Left lung (tissue), 10 donors: ENCODE results near the gene MARK4. TPM values are rescaled to one million over a fixed set of nuclear protein-coding genes. Genes with fewer than 3 reads are reported as not detected.
A peak's percentile ranks its signal among the peaks of the same experiment; 100 is the strongest.

Experiments used
- ATAC-seq: fragments of 200-7000 bp; cut with Tn5 transposase; one replicate; pipeline ENCODE4 v1.9.1; 2020; ENCODE audit warnings: moderate library complexity
- DNase-seq, 4 donors: peaks; one replicate each; pipeline ENCODE4 v3.0.0-alpha.2; 2013 to 2020
- H3K27ac ChIP-seq, 2 donors: fragments of 200-600 bp; sonication (generic) in 1 of 2; one replicate each; pipeline versions ENCODE4 v1.5.0 to v1.8.0; 2020 to 2021
- H3K27me3 ChIP-seq, 2 donors: fragments of 200-600 bp; sonication (generic) in 1 of 2; one replicate each; pipeline versions ENCODE4 v1.5.0 to v1.8.0; 2020 to 2021
- H3K36me3 ChIP-seq, 2 donors: fragments of 200-600 bp; sonication (generic) in 1 of 2; one replicate each; pipeline versions ENCODE4 v1.5.0 to v1.8.0; 2020 to 2021
- H3K4me1 ChIP-seq, 2 donors: fragments of 200-600 bp; one replicate each; pipeline ENCODE4 v1.8.0; 2021
- H3K4me3 ChIP-seq, 2 donors: fragments of 200-600 bp; sonication (generic) in 1 of 2; one replicate each; pipeline versions ENCODE4 v1.5.0 to v1.8.0; 2020 to 2021; ENCODE audit warnings: mild to moderate bottlenecking in 1 of 2
- H3K9me3 ChIP-seq, 2 donors: fragments of 200-600 bp; sonication (generic) in 1 of 2; one replicate each; pipeline versions ENCODE4 v1.5.0 to v1.8.0; 2020 to 2021
- CTCF ChIP-seq, 2 donors: fragments of 200-600 bp; sonication (generic) in 1 of 2; IDR thresholded peaks; one replicate each; pipeline versions ENCODE4 v1.5.0 to v1.8.0; 2021; ENCODE audit warnings: antibody characterized with exemption in 2 of 2
- intact Hi-C, 2 donors: fragments of 100-400 bp; cut with DNase I; formaldehyde crosslinking; loops; one replicate each; pipeline versions ENCODE4 v1.11.2 to v1.14.2; 2022
- polyA plus RNA-seq, 6 donors: library from polyadenylated mRNA; unstranded; fragments of 120-200 nt; gene quantifications; one replicate each; pipeline ENCODE4 v1.2.1, GENCODE V29; 2013; ENCODE audit not compliant: insufficient read length in 6 of 6
- total RNA-seq, 2 donors: library from RNA; stranded (reverse); fragmentation: NEBNext Ultra II Directional; extraction: Animal tissue kit (Norgen Biotek cat#: 25700); gene quantifications; one replicate each; pipeline ENCODE4 v1.2.1, GENCODE V29; 2021
- donor health status: DM: no; HTN: yes; CAD: no.
- donor health status: DM: no; HTN: no; CAD: no.

MARK4 gene
- total and polyA plus RNA-seq, 8 donors, result 24.6 to 46.4 (median 37.5) TPM

- peaks cover 6 to 32% of the 10 kb centered on the region in 2 donors for H3K27me3 ChIP-seq
- ATAC-seq, result no peak
- no peak overlapping the region for H3K4me3 ChIP-seq
- TF ChIP-seq CTCF (IDR thresholded peaks at IDR 0.05), result no peak
- intact Hi-C loops, result no loop called here
- H3K9me3 ChIP-seq, result no peaks in the 10 kb centered on the region
- H3K4me1 ChIP-seq, result peaks cover 5 to 7% of the 10 kb centered on the region in 2 donors
- no peak for DNase-seq
- no peak overlapping the region for H3K27ac ChIP-seq
- H3K36me3 ChIP-seq, result no peaks in the 10 kb centered on the region
Measured at GRCh38 chr19:45336696-45337251, 85.7 kb downstream of the MARK4 start.

- peaks cover 5 to 7% of the 10 kb centered on the region in 2 donors for H3K4me1 ChIP-seq
- ATAC-seq (no peak), DNase-seq (no peak)
- no peaks in the 10 kb centered on the region for H3K9me3 ChIP-seq
- H3K27me3 ChIP-seq, result peaks cover 6 to 48% of the 10 kb centered on the region in 2 donors
- H3K27ac ChIP-seq, result no peak overlapping the region
- H3K4me3 ChIP-seq, result no peak overlapping the region
- TF ChIP-seq CTCF (IDR thresholded peaks at IDR 0.05), result no peak
- H3K36me3 ChIP-seq, result no peaks in the 10 kb centered on the region
- intact Hi-C loops, result no loop called here
Measured at GRCh38 chr19:45339629-45340028, 88.6 kb downstream of the MARK4 start.

- intact Hi-C loops, result no loop called here
- Histone ChIP-seq H3K27me3 (peaks cover 6 to 55% of the 10 kb centered on the region in 2 donors), H3K4me1 (peaks cover 5 to 7% of the 10 kb centered on the region in 2 donors), H3K4me3 (peak within 1 kb of the TSS; percentile 22 to 34), H3K36me3 (no peaks in the 10 kb centered on the region), H3K27ac (no peak within 1 kb of the TSS), H3K9me3 (no peaks in the 10 kb centered on the region)
- ATAC-seq (peak; percentile 90), DNase-seq (peak in 2 of 4 donors; percentile 31 to 84)
- TF ChIP-seq CTCF (IDR thresholded peaks at IDR 0.05), result no peak
Measured at GRCh38 chr19:45340232-45340898, 89.3 kb downstream of the MARK4 start, which contains the start of gene KLC3. Gene KLC3 (plus strand): TSS chr19:45340750. CDS start chr19:45345542, 4,792 bp downstream.

- H3K9me3 ChIP-seq, result no peaks in the 10 kb centered on the region
- intact Hi-C loops, result no loop called here
- no peak overlapping the region for H3K27ac ChIP-seq
- peaks cover 5 to 7% of the 10 kb centered on the region in 2 donors for H3K4me1 ChIP-seq
- peak; percentile 52 for ATAC-seq
- no peak for DNase-seq
- H3K4me3 ChIP-seq, result peak overlapping the region; percentile 22 to 34
- no peak for TF ChIP-seq CTCF (IDR thresholded peaks at IDR 0.05)
- no peaks in the 10 kb centered on the region for H3K36me3 ChIP-seq
- H3K27me3 ChIP-seq, result peaks cover 6 to 61% of the 10 kb centered on the region in 2 donors
Measured at GRCh38 chr19:45340899-45341453, 89.9 kb downstream of the MARK4 start.

GRCh38 chr19:45342911-45343310, 91.8 kb downstream of the MARK4 start:
- DNase-seq (no peak), ATAC-seq (no peak)
- Histone ChIP-seq H3K9me3 (no peaks in the 10 kb centered on the region), H3K36me3 (no peaks in the 10 kb centered on the region), H3K4me3 (no peak overlapping the region), H3K27ac (no peak overlapping the region), H3K27me3 (peaks cover 6 to 81% of the 10 kb centered on the region in 2 donors), H3K4me1 (peaks cover 5 to 7% of the 10 kb centered on the region in 2 donors)
- intact Hi-C loops, result no loop called here
- no peak for TF ChIP-seq CTCF (IDR thresholded peaks at IDR 0.05)
